ENCODE data around the gene GRM8.

Gene GRM8

DNA sequence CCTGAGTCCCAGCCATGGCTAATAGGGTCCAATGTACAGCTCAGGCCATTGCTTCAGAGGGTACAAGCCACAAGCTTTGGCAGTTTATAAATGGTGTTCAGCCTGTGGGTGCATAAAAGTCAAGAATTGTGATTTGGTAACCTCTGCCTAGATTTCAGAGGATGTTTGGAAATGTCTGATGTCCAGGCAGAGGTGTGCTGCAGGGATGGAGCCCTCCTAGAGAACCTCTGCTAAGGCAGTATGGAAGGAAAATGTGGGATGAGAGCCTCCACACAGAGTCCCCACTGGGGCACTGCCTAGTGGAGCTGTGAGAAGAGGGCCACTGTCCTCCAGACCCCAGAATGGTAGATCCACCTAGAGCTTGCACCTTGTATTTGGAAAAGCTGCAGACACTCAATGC, 779.9 kb downstream of the GRM8 start:
- TF ChIP-seq, protein P1, sequence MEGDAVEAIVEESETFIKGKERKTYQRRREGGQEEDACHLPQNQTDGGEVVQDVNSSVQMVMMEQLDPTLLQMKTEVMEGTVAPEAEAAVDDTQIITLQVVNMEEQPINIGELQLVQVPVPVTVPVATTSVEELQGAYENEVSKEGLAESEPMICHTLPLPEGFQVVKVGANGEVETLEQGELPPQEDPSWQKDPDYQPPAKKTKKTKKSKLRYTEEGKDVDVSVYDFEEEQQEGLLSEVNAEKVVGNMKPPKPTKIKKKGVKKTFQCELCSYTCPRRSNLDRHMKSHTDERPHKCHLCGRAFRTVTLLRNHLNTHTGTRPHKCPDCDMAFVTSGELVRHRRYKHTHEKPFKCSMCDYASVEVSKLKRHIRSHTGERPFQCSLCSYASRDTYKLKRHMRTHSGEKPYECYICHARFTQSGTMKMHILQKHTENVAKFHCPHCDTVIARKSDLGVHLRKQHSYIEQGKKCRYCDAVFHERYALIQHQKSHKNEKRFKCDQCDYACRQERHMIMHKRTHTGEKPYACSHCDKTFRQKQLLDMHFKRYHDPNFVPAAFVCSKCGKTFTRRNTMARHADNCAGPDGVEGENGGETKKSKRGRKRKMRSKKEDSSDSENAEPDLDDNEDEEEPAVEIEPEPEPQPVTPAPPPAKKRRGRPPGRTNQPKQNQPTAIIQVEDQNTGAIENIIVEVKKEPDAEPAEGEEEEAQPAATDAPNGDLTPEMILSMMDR (conservative IDR thresholded peaks at IDR 0.05): no peak
- no peak for TF ChIP-seq ZFX (IDR thresholded peaks at IDR 0.05)

DNA sequence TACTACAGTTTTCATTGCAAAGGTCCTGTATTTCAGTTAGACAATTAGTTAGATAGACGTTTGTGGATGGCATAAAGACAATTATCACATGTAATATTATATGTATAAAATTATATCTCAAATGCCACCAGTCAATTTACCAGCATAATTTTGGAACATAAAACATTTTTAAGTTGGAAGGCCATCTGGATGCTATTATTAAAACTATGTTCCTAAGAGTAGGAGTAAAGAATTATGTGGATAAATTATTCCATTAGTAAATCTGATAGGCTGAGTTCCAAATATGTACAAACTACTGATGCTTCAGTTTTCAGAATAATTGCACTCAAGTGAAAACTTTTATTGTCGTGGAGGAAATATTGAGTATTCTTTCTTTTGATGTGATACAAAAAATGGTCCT, 790.3 kb downstream of the GRM8 start:
- no peak overlapping the region for H3K27ac ChIP-seq
- TF ChIP-seq, protein P1 (conservative IDR thresholded peaks at IDR 0.05): no peak
- TF ChIP-seq ZFX (IDR thresholded peaks at IDR 0.05): no peak

More for the DNA sequence above, 779.9 kb downstream of the GRM8 start:
- H3K27ac ChIP-seq: no peak overlapping the region

DNA sequence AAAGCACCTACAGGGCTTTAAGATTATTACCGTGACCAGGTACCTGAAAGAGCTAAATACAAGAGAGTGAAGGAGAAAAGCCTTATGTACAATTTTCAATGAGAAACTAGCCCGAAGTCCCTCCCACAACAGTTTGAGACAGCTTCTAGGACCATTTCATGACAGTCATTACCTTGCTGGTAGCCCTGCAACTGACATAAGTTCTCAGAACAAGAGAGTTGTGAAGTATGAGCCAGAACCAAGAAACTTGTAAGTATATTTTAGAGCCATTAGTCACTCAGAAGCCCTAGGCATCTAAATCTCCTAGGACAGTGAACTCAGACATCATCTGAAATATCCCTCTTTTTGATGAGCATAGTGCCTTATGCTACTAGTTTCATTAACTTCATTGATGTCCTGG, 792.1 kb downstream of the GRM8 start:
- H3K27ac ChIP-seq: no peak overlapping the region
- no peak for TF ChIP-seq ZFX (IDR thresholded peaks at IDR 0.05)
- TF ChIP-seq, protein P1 (conservative IDR thresholded peaks at IDR 0.05): no peak

DNA sequence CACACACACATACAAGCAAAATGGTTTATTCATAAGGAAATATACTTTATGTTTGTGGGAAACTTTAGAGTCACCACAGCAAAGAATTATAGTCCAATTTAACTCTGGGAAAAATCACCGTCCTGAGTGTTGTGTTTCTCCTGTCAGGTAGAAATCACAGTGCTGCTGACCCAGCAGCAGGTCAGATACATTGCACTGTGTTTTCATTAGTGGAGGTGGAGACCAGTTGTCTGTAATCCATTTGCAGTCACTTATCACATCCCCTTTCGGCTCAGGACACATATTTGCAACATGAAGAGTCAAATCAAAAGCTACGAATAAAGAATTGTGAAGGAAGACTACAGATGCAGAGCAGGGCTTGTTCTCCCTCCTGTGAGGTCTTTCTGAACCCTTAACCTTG, 799.6 kb downstream of the GRM8 start:
- TF ChIP-seq ZFX (IDR thresholded peaks at IDR 0.05): no peak
- no peak overlapping the region for H3K27ac ChIP-seq

DNA sequence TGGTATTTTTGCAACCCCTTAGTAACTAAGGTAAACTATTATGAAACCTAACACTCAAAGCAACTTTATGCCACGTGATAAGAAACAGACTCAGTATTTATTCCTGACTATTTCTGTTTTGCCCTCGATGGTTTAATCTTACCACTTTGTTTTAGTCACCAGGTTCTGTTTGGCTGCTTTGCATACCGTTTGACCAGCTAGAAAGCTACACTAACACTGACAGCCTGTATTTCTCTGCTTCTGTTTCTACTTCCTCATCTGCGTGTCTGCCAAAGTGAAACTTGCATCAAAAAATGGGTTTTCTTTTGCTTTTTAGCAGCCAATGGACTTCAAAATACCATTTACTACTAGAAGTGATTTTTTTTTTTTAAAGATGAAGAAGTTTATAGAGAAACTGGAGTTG, 802.5 kb downstream of the GRM8 start:
- TF ChIP-seq, protein P1 (conservative IDR thresholded peaks at IDR 0.05): no peak
- no peak for TF ChIP-seq ZFX (IDR thresholded peaks at IDR 0.05)
- H3K27ac ChIP-seq: no peak overlapping the region

DNA sequence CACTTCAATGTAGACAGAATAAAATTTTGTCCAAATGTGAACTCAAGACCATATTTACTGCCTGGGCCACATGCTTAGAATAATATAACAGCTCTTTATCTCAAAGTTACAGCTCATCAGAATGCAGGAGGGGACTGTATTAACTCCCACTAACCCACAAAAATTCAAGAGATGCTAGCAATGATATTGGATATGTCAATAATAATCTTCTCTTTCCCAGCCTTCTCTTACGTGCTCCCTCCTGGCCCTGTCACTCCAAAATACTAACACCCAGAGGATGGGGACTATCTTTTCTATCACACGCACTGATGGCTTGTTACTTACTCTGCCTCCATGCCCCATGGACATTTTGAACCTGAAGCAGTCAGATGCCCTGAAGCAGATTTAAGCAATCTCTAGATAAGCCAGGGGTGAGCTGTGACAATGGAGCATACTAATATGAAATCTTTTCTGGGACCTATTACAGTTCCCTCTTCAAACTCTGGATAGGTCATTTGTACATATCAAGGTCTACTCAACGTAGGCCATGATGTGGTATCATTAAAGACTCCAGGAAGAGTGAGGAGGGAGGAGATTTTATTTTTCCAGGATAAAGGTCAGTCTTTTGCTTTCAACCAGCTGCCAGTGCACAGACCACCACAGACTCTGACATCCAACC, 803.0 kb downstream of the GRM8 start:
- TF ChIP-seq ZFX (IDR thresholded peaks at IDR 0.05): no peak
- TF ChIP-seq, protein P1 (conservative IDR thresholded peaks at IDR 0.05): no peak
- no peak overlapping the region for H3K27ac ChIP-seq

DNA sequence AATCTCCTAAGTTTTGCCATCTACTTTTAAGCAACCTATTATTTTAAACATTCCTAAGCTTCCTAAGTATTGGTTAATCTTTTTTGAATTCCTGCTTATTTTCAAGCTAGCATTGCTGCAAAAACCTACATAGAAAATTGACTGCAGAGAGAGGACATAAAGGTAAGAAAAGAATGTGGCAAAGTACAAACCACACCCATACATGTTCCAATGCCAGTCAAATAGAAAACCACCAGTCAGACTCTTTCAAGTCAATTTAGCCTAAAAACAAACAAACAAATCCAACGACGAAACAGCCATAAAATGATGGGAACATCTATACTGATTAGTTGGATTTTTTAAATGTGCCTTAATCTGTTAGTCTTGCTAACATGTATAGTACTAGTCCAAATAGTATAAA, 804.8 kb downstream of the GRM8 start:
- TF ChIP-seq, protein P1 (conservative IDR thresholded peaks at IDR 0.05): no peak
- TF ChIP-seq ZFX (IDR thresholded peaks at IDR 0.05): no peak
- H3K27ac ChIP-seq: no peak overlapping the region

DNA sequence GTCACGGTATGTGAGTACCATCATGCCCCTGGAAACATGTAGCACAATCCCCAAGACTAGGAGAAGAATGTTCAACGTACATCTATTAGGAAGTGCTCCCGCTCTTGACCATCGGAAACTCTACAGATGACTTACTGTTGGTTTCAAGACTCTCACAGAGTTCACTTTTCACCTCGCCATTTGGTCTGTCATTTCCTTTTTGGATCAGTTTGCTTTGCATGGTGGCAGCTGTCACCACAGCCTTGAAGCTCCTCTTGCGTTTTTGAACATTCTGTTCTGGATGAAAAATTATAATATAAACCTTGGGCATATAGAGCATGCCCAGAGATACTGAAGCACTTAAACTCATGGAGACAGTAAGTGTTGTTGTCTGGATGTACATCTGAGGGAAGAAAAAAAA, 806.8 kb downstream of the GRM8 start:
- no peak overlapping the region for H3K27ac ChIP-seq
- TF ChIP-seq ZFX (IDR thresholded peaks at IDR 0.05): no peak
- TF ChIP-seq, protein P1 (conservative IDR thresholded peaks at IDR 0.05): no peak
